Measurements from ENCODE around the gene LDLRAD4.

Gene LDLRAD4

DNA sequence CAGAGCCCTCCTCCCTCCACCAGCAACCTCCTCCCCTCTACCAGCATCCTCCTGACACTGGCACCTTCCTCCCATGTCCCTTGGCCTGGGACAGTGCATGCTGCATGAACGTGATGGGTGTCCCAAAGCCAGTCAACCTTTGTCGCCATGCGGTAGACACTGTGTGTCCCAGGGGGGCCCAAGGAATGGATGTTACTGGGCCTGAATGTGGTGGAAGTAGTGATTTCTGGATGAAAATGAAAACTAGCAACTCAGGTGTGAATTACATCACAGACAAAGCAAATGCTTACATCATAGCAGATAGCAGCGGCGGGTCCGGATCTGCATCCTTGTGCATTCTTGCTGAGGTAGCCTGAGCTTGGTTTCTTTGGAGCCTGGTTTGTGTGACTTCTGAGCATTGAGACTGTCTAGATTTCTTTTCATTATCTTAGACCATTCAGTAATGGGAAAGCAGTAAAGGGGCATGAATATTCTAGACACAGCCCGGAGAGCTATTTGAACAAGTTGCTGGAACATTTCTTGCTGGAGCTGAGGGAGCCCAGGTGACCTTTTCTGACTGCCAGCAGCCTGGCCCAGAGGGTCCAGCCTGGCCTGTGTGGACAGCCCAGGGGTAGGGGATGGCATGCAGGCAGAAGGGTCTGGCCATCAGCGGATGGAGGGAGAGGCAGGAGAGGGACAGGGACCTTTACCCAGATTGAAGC, 407.4 kb downstream of the LDLRAD4 start:
- DNase-seq = no peak

DNA sequence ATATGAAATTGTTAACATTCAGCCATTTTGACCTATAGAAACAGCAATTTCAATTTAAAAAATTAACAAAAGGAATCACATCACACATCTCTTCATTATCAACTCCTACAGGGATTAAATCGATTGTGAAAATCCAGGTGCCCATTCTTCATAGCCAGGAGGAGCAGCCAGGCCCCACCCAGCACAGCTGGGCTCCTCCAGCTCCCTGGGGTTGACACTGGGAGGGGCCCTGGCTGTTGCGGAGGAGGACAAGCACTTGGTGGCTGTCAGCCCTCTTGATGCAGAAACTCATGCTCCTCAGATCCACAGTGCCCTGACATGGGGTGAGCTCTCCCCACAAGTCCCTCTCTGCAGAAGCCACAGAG, 408.0 kb downstream of the LDLRAD4 start:
- no peak for DNase-seq

DNA sequence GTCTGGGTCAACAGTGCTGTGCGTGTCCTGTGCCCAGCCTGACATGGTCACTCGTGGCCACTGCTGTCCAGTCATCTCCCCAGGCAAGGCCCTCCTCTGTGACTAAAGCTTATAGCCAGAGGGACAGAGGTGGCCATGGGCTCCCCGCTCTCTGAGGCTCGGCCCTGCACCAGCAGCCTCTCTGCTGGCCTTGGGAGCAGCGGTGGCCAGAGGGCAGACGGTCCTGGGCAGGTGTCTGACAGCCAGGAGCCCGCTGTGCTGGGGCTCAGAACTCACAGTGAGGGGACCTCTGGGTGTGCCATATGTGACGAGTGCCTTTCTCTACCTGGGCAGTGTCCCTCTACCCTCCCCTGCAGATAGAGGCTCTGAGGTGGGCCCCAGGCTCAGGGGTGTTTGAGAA, 409.1 kb downstream of the LDLRAD4 start:
- no peak for DNase-seq

DNA sequence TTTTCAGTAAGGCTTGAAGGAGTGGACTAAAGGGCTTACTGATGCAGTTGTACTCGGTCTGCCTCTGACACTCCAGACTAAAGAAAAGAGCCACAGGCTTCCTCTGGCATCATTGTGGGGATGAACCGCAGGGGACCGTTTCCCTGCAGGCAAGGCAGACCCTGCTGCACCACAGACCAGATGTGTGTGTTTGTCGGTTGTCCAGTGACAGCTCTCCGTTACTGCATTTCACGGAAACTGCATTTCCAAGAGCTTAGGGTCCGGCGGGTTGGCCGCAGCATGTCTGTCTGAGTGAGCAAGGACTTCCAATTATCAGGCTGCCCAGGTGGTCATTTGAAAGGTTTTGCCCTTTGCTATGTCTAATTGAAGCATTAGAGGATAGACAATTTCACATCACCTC, 409.7 kb downstream of the LDLRAD4 start:
- no peak for DNase-seq

DNA sequence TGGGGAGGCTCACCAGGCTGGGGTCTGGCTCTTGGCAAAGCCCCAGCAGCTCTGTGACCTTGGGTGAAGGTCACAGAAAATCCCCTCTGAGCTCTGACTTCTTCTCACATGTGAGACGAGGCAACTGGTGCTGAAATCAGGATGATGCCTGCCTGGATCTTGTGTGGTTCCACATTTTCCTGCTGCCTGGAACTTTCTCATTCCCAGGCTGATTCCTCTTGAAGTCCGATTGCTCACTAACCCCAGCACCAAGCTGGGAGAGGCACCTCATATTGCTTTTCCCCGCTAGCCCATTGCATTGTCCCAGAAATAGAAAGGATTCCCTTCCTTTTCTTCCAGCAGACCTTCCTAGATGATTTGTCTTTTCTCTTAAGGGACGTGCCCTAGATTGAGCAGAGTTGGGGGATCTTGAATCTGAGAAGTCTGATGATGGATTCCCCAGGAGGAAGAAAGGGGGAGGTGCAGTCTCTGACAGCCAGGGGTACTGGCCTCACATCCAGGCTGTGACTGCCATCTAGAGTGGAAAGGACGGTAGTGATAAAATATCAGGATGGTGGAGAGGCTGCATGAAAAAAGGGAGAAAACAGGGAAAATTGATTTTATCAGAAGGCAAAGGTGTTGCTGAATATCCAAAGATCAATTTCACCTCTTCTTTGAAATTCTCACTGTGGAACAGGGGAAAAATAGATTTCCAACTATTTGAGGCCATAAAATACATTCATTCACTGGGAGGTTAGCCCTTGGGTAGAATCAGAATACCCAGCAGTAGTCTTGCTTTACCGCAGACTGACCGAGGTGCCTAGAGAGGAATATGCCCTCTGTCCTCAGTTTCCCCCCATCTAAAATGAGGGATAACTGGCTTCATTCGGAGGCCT, 411.5 kb downstream of the LDLRAD4 start:
- DNase-seq = peak in 2 of 4 experiments; percentile 5 to 17

DNA sequence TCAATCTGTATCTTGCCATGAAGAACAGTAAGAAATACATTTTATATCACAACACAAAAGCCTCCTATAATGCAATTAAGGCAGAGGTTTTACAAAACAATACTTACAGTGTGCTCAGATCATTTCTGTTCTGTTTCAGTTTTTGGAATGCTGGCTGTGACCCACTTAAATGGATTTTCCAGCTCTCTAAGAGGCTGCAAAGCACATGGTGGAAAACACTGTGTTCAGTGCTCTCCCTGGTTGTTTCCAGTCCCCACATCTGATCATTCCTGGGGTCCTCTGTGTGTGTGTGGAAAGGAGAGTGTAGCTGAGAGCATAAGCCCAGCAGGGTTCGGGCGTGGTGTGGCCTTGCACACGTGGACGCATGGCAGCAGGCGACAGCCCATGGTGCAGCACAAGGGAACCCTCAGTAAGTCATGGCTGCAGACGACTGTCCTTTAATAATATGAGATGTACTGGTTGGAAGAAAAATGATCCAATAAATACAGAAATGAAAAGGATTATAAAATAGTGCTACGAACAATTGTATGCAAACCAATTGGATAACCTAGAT, 412.2 kb downstream of the LDLRAD4 start:
- no peak for DNase-seq

DNA sequence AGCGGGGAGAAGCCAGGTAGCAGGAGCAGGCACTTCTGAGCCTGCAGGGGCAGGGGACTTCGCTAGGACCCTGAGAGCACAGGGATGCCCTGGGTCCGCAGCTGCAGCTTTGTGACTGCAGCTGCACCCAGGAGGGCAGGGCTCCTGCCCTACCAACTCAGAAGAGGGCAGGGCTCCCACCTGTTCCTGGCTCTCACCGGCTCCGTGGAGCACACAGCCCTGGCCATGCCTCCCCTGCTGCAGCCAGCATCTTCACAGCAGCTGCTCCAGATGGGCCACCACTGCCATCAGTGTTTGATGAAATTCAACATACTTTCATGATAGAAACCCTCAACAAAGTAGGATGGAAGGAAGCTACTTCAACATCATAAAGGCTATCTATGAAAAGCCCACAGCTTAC, 415.1 kb downstream of the LDLRAD4 start:
- DNase-seq = no peak

DNA sequence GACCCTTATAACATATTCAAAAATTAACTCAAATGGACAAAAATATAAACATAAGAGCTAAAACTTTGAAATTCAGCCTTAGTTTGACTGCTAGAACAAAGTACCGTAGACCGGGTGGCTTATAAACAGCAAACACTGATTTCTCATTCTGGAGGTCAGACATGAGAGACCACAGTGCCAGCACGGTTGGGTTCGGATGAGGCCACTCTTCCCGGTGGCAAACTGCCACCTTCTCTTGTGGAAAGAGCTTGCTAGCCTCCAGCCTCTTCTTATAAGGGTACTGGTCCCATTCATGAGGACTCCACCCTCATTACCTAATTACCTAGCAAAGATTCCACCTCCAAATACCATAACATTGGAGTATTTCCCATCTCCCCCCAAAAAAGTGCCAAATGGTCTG, 416.5 kb downstream of the LDLRAD4 start:
- no peak for DNase-seq

DNA sequence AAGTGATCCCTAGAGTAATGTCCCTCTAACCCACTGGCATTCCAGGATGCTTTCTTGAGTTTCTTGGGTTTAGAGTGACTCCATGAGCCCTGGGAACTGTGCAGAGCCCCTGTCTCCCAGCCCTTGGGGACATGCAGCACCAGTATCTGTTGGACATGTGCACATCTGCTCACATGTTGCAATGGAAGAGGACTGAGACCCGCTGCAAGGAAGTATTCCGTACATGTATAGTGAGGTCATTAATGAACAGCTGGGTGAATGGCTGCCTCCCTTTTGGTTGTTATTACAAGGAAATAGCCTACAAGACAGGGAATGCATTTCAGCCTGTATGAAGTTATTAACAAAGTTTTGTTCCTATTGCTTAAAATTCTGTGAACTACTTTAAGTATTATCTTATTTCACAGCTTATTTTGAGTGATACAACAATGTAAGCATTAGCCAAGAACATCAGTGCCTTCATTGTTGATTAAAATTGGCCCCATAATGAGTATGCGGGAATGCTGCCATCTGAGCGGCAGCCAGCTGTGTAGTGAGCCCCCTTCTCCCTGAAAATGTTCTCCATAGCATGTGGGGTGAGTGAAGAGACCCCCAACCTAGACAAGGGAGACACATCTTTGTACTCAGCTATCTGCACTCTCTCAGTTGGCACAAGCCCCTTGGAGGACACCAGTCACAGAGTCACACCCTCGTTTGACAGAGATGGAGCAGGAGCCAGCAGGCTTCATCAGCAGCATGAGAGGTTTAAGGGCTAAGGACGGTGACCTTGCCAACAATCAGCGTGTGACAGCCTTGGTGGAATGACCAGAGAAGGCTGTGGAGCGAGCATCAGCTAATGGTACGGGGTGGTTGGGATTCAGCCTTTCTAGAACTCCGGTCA, 420.4 kb downstream of the LDLRAD4 start:
- DNase-seq = no peak

DNA sequence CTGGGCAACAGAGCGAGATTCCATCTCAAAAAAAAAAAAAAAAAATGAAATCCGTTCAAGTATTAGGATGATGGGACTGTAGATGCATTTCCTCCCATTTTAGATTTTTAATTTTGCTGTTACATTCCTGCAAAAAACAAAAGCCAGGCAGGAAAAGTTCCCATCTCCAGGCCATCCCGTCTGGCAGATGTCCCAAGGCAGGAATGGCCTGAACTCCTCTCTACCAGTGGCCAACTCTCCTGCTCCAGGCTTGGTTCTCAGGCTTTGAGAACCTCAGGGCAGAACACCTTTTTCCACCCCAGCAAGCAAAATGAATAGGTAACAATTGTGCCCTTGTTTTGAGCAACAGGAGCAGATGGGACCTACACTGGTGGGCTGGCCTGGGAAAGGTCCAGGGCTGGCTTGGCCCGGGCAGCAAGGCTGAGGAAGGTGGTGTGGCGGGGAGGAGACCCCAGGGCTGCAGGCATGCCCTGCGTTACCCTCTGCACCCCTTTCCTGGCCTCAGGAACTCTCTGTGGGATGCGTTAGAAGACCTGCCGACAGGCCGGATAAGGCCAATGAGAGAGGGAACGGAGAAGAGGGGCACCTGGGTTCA, 421.8 kb downstream of the LDLRAD4 start:
- DNase-seq = no peak

DNA sequence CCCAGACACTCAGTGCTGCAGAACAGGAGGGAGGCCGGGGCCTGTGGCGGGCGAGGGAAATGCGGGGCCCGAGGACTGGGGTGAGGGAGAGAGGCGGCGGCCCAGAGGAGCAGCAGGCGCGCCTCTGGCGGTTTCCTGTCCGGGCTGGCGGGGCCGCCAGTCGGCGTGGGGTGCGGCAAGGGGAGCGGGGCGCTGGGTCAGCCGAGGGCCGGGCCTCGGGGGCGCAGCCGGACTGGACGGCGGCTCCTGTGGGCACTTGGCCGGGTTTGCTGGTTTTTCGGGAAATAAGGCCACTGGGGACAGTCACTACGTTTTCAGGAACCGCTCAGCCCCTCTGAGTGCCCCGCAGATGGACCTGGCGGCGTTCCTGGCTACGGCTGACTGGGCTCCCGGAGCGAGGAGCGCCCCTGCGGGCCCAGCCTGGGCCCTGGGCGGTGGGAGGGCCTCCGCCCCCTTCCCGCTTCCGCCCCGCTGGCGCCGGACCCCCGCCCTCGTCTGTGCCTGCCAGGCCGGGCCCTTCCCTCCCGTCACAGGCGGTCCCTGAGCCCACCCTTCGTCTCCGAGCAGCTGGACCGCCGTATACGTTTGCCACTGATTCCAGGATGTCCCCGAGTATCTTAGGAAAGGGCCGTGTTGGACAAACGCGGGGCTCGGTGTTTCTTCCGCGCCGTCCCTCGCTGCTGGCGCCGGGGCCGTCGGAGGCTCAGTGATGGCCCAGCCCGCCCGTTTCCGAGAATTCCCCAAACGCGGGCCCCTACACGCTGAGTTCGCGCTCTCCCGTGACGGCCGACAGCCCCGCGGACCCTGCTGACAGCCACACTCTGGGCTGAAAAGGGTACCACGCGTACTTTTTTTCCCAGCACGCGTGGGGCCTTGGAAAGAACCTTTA, 423.2 kb downstream of the LDLRAD4 start:
- DNase-seq = no peak

DNA sequence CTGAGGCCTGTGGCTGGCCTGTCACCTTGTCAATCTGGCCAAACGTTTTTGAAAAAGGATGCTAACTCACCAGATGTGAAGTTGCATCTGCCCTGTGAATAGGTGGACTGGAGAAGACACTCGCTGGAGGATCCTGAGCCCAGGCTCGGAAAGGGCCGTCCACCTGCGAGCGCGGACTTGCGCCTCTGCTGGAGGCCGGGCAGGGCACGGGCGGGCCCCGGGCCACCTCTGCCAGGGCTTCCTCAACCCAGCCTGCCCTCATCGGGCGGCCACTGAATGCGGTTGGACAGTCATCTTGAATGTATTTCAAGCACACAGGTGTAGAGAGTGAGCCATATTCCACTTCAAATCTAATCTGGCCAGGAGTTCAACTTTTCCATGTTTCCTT, 423.9 kb downstream of the LDLRAD4 start:
- DNase-seq = no peak

DNA sequence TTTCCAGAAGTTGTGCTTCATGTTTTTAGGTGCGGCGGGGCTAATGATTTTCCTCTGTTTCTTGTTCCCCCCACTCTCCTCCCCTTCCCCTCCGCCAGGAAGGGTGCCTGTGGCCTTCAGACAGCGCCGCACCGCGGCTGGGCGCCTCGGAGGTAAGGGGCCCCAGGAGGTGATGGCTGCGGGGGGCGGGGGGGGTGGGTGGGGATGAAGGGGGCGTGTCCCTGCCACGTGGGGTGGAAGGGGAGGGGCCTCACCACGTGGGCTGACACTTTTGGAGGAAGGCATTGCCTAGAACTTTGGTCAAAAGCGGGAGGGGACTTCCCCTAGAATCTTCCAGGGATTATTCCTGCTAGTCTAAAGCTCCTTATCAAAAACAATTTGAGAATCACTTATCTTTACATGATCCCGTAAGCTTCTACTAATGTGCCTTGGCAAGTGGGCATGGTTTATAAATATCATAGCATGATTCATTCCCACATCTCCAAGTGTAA, 424.7 kb downstream of the LDLRAD4 start:
- DNase-seq = no peak

DNA sequence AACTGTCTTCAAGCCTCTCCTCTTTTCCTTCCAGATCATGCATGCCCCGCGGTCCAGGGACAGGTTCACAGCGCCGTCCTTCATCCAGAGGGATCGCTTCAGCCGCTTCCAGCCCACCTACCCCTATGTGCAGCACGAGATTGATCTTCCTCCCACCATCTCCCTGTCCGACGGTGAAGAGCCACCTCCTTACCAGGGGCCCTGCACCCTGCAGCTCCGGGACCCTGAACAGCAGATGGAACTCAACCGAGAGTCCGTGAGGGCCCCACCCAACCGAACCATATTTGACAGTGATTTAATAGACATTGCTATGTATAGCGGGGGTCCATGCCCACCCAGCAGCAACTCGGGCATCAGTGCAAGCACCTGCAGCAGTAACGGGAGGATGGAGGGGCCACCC, 426.5 kb downstream of the LDLRAD4 start:
- no peak for DNase-seq

DNA sequence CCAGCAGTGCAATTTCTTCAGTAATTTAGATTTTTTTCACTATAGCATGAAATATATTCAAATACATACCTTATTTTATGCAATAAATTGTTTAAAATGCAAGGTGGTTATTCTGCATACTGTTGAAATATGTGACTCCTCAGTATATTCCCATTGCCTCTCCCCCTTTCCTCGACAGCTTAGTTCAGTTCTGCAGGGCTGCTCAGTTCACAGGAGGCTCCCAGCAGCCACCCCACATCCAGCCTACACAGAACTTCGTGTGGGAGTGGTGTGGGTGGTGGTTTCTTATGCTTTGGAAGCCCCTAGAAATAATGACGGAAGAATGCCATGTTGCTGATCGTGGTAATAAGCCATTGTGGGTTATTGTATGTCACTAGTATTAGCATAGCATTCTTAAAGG, 428.1 kb downstream of the LDLRAD4 start:
- DNase-seq = no peak

DNA sequence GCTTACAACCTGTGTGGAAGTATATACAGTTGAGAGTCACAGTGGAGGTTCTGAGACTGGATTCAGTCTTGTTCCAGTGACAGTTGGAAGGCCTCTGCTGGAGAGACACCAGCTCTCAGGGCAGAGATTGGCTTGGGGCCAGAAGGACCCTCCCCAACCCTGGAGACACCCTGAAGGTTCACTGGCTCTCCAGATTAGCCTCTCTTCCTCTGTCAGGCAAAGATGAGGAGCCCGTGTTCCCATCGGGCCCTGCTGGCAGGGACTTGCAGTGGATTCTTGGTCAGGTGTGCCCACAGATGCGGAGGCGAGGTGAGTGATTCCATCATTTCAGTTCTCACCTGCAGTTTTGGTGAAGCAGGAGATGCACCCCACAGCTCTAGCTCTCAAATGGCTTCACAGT, 429.2 kb downstream of the LDLRAD4 start:
- no peak for DNase-seq

DNA sequence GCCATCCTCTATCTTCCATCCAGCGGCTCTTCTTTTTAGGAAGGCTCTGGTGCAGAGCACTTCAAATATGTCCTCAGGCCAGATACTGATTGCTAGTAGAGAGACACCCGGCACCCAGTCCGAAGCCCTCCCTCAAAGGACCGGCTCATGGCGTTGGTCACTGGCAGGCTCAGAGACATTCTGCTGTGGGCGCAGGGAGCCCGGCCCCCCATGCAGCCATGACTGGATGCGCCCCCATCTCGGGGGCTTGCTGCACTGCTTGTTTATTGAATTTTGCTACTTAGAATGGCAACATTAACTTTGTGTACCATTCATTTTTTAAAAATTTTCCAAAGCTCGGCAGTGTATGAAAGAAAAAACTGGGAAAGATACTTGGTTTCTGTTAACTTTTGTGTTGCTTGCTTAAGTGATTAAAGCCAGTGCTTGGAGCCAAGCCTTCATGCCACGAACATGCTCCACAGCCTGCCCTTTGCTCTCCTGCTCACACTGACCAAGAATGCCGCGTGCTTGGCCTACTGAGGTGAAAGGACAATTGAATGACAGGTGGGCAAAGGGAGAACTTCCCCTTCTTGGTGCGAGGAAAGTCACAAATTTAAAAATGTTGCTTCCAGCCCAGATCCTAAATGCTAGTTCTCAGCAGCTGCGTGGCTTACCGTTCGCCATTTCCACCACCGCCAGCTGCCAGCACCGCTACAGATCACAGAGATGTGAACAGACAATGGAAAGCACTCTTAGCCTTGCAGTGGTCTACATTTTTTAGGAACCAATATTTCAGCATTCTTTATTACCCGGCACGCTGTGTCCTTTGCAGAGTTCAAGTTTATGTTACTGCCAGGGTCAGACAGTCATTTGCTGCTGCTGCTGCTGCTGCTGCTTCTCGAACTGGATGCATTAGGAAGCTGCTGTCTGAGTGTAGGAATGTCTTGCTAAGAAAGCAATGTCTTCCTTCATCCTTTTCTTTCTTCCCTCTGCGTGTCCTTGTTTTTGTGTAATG, 431.1 kb downstream of the LDLRAD4 start:
- no peak for DNase-seq

DNA sequence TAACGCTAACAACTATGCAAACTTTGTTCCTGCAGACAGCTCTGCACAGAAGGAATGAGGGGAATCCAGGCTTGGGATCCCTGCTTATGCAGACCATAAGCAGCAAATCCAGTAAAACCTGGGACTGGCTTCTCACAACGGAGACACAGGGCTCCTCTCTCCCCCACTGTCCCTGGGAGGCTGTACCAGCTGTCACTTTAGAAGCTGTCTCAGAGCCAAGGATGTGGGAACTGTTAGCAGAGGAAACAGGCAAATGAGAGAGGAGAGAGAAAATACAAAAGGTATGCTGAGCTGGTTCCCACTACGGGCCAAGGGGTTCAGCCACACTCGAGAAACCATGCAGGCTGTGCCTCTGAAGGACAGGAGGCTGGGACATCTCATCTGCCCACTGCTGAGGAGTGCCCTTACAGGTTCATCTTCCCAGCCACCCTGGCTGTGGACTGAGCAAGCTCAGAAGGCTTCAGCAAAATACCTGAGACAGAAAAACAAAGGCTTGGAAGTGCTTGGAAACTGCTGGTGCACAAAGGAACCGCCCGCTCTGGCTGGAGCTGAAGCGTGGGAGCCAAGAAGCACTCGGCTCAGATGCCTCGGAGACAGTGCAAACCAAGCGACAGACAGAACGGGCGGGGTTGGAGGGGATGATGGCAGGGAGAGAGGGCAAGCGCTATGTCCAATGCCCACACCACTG, 435.3 kb downstream of the LDLRAD4 start:
- no peak for DNase-seq

DNA sequence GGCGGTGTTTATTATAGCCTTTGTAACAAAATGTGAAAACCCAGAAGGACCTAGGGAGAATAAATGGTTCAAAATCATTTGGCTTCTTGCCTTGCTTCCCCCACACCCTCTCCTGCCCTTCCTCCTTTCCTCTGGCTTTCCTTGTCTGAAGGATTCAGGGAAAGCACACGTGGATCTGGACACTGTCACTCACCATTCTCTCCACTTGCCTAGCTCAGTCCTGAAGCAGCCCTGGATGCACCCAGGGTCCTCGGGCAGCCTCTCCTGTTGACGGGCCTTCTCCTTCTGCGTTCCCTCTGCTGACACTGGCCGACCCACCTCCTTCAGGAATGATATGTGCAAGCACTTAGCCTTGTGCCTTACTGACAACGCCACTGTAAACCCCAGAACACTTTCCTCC, 439.4 kb downstream of the LDLRAD4 start:
- DNase-seq = no peak

Measured in activated naive CD4-positive, alpha-beta T cell (primary cell).